Muscle of leg (tissue), 11 donors: ENCODE data around the gene EXOC4. TPM values are rescaled to one million over a fixed set of nuclear protein-coding genes. Genes with fewer than 3 reads are reported as not detected.

Experiments used
- DNase-seq: peaks from one replicate; pipeline ENCODE4 v3.0.0; 2013
- H3K27ac ChIP-seq: one replicate; pipeline ENCODE4 v1.5.1; 2013; ENCODE audit warnings: mild to moderate bottlenecking, low read length, control low read depth
- H3K27me3 ChIP-seq: one replicate; pipeline ENCODE4 v1.6.1; 2013; ENCODE audit warnings: low read length; ENCODE audit not compliant: control insufficient read depth, insufficient read depth
- H3K36me3 ChIP-seq: one replicate; pipeline ENCODE4 v1.6.1; 2013; ENCODE audit warnings: low read length; ENCODE audit not compliant: control insufficient read depth, insufficient read depth
- H3K4me1 ChIP-seq: one replicate; pipeline ENCODE4 v1.6.1; 2013; ENCODE audit warnings: low read length; ENCODE audit not compliant: control insufficient read depth, insufficient read depth
- H3K4me3 ChIP-seq: one replicate; pipeline ENCODE4 v1.5.1; 2013; ENCODE audit warnings: low read length, control low read depth
- H3K9me3 ChIP-seq: replicated peaks from 2 replicates; pipeline ENCODE4 v1.6.1; 2013; ENCODE audit warnings: low read depth, low read length; ENCODE audit not compliant: control insufficient read depth
- WGBS: methylation state at CpG from one replicate; pipeline ENCODE4 v1.1.5; 2013; ENCODE audit warnings: missing lambda C conversion rate; ENCODE audit not compliant: insufficient coverage; 5-methylcytosine and 5-hydroxymethylcytosine counted together
- polyA plus RNA-seq, 8 donors: library from polyadenylated mRNA; unstranded; fragments of 120-200 nt; gene quantifications; one replicate each; pipeline versions ENCODE4 v1.2.1 to v1.2.3, GENCODE V29; 2013; ENCODE audit warnings: inconsistent platforms in 1 of 8, low replicate concordance in 1 of 8; ENCODE audit not compliant: insufficient read length in 8 of 8, insufficient read depth in 1 of 8
- total RNA-seq: library from RNA; stranded (reverse); fragments of 120-200 nt; gene quantifications from one replicate; pipeline ENCODE4 v1.2.4, GENCODE V29; 2013

EXOC4 gene
- total and polyA plus RNA-seq, 9 donors: 37.3 to 64.9 (median 41.1) TPM

DNA sequence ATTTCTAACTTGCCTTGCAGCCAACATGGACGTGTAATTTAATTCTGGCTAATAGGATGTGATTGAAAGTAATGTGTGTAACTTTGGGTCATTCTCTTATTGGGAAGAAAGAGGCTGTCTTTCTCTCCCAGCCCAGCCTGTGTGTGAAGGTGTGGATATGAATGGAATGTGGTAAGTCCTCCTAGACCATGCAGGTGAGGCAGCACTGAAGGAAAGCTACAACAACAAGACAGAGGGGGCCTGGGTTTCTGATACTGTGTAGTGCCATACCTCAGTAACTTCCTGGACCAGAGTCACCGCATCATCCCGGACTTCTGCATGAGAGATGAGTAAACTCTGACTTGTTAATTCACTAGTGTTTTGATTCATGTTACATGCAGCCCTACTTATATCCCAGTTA is 237.0 kb downstream of the EXOC4 start:
- Histone ChIP-seq H3K4me1 (no peaks in the 10 kb centered on the region), H3K9me3 (no peaks in the 10 kb centered on the region), H3K27me3 (no peaks in the 10 kb centered on the region), H3K4me3 (no peak overlapping the region), H3K36me3 (no peaks in the 10 kb centered on the region), H3K27ac (no peak overlapping the region)
- DNase-seq: no peak
- no CpG with 5 or more reads among the region's 3 CpGs for WGBS

- DNase-seq: no peak
- no peaks in the 10 kb centered on the region for H3K27me3 ChIP-seq
- no peaks in the 10 kb centered on the region for H3K4me1 ChIP-seq
- H3K27ac ChIP-seq: no peak overlapping the region
- no peak overlapping the region for H3K4me3 ChIP-seq
- peaks cover 3% of the 10 kb centered on the region for H3K36me3 ChIP-seq
- 100% methylated on average over 1 of the region's 2 CpGs for WGBS
- no peaks in the 10 kb centered on the region for H3K9me3 ChIP-seq
Measured at GRCh38 chr7:133491201-133491691, 238.4 kb downstream of the EXOC4 start.

- 100% methylated on average over 5 of the region's 6 CpGs for WGBS
- Histone ChIP-seq H3K4me3 (no peak overlapping the region), H3K27ac (no peak overlapping the region), H3K27me3 (no peaks in the 10 kb centered on the region), H3K36me3 (peaks cover 4% of the 10 kb centered on the region), H3K4me1 (no peaks in the 10 kb centered on the region), H3K9me3 (no peaks in the 10 kb centered on the region)
- DNase-seq: no peak
Measured at GRCh38 chr7:133491846-133492652, 239.2 kb downstream of the EXOC4 start.

- Histone ChIP-seq H3K9me3 (no peaks in the 10 kb centered on the region), H3K36me3 (peaks cover 4% of the 10 kb centered on the region), H3K27me3 (no peaks in the 10 kb centered on the region), H3K4me3 (no peak overlapping the region), H3K4me1 (no peaks in the 10 kb centered on the region), H3K27ac (no peak overlapping the region)
- WGBS: no CpG with 5 or more reads among the region's 1 CpG
- no peak for DNase-seq
Measured at GRCh38 chr7:133497061-133497460, 244.2 kb downstream of the EXOC4 start.

GRCh38 chr7:133501771-133502170 is 248.9 kb downstream of the EXOC4 start:
- no peak overlapping the region for H3K27ac ChIP-seq
- no peaks in the 10 kb centered on the region for H3K4me1 ChIP-seq
- H3K36me3 ChIP-seq: no peaks in the 10 kb centered on the region
- no peak overlapping the region for H3K4me3 ChIP-seq
- H3K27me3 ChIP-seq: no peaks in the 10 kb centered on the region
- H3K9me3 ChIP-seq: no peaks in the 10 kb centered on the region
- no peak for DNase-seq
- no CpG with 5 or more reads among the region's 5 CpGs for WGBS

DNA sequence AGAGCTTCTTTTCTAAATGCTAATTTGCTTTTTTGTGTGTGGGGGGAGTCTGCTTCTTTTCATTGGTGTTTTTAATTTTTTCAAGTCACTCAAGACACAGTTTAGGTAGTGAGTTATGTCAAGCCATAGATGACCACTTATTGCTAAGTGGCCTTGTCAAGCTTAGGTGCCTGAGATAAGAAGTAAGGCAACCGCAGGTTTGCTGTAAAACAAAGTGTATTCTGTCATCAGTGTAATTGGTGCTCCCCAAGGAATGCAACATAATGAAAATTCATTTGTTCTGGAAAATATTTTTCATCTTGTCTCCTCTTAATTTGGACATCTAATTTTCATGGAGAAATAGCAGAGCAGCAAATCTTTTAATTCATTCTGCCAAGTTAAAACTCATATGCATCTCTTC is 249.6 kb downstream of the EXOC4 start:
- H3K4me1 ChIP-seq: no peaks in the 10 kb centered on the region
- H3K9me3 ChIP-seq: no peaks in the 10 kb centered on the region
- no peaks in the 10 kb centered on the region for H3K36me3 ChIP-seq
- no peak overlapping the region for H3K4me3 ChIP-seq
- no peaks in the 10 kb centered on the region for H3K27me3 ChIP-seq
- H3K27ac ChIP-seq: no peak overlapping the region
- DNase-seq: no peak
- WGBS: no CpG with 5 or more reads among the region's 1 CpG

DNA sequence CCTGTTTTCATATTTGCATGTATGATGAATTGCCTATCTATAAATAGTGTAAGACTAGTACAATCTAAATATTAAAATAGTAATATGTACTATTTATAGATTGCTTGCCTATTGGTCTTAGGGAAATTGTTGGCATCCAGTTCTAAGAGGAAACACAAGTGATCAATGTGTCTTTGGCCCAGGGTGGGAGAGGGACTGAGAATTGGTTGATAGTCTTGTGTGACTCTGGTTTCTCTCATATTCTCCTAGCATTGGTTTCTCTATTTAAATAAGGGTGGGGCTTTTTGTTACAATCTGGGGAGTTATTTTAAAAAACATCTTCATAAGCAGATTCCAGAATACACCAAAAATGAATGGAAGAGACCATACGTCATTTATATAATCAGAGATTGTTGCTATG is 250.1 kb downstream of the EXOC4 start:
- Histone ChIP-seq H3K27me3 (no peaks in the 10 kb centered on the region), H3K4me3 (no peak overlapping the region), H3K9me3 (no peaks in the 10 kb centered on the region), H3K36me3 (no peaks in the 10 kb centered on the region), H3K27ac (no peak overlapping the region), H3K4me1 (no peaks in the 10 kb centered on the region)
- DNase-seq: no peak
- no CpG with 5 or more reads among the region's 1 CpG for WGBS

DNA sequence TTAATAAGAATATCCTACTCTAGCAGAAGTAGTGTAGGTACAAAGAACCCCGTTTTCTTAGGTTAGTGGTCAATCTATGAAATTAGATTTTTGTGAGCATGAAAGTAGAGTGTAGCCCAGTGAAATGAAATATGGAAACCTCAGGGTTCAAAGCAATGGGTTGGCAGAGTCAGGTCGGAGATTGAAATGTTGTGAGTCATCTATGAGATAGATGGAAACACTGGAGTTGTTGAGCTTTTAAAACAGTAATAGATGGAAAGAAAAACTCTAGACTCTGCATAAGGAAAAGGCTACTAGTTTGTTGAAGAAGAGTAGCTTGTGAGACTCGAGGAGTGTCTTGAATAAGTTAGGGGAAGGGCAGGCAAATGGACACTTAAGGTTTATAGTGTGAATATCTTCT is 251.9 kb downstream of the EXOC4 start:
- WGBS: 100% methylated on average over 1 of the region's 3 CpGs
- Histone ChIP-seq H3K4me3 (no peak overlapping the region), H3K27ac (no peak overlapping the region), H3K27me3 (no peaks in the 10 kb centered on the region), H3K9me3 (no peaks in the 10 kb centered on the region), H3K4me1 (no peaks in the 10 kb centered on the region), H3K36me3 (no peaks in the 10 kb centered on the region)
- DNase-seq: no peak

DNA sequence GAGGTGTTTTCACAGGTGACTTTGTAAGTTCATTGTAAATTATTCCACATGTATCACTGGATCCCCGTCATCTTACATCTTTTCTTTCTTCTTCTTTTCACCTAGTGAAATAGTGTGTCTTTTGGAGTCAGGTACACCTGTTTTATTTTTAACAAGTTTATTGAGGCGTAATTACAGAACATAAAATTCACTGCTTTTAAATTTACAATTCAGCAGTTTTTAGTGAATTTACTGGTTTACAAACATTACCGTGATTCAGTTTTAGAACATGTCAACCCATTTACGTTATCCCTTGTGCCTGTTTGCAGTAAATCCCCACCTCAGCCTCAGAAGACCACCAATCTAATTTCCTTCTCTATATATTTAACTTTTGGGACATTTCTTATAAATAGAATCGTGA is 256.9 kb downstream of the EXOC4 start:
- no peak for DNase-seq
- Histone ChIP-seq H3K27me3 (no peaks in the 10 kb centered on the region), H3K4me3 (no peak overlapping the region), H3K4me1 (no peaks in the 10 kb centered on the region), H3K9me3 (no peaks in the 10 kb centered on the region), H3K27ac (no peak overlapping the region), H3K36me3 (no peaks in the 10 kb centered on the region)
- WGBS: no CpG with 5 or more reads among the region's 5 CpGs

GRCh38 chr7:133510326-133511055 is 257.6 kb downstream of the EXOC4 start:
- H3K27me3 ChIP-seq: no peaks in the 10 kb centered on the region
- H3K4me3 ChIP-seq: no peak overlapping the region
- H3K36me3 ChIP-seq: no peaks in the 10 kb centered on the region
- H3K9me3 ChIP-seq: no peaks in the 10 kb centered on the region
- WGBS: no CpG with 5 or more reads among the region's 4 CpGs
- H3K4me1 ChIP-seq: no peaks in the 10 kb centered on the region
- H3K27ac ChIP-seq: no peak overlapping the region
- no peak for DNase-seq
